Dermis microvascular lymphatic vessel endothelial cell (primary cell): ENCODE data around the gene ABCB11. TPM values are rescaled to one million over a fixed set of nuclear protein-coding genes. Genes with fewer than 3 reads are reported as not detected.

ENCODE experiments used
- DNase-seq, 2 donors: peaks; one replicate each; pipeline versions ENCODE4 v3.0.0 to v3.0.0-alpha.2; 2010; ENCODE audit warnings: low read depth in 2 of 2
- total RNA-seq: library from RNA; depleted of rRNA; stranded (reverse); fragments of >200 nt; gene quantifications from 2 replicates; pipeline ENCODE4 v1.2.1, GENCODE V29; 2014

The ABCB11 gene
- total RNA-seq, 1 donor from 2014 or later, result not detected

DNA sequence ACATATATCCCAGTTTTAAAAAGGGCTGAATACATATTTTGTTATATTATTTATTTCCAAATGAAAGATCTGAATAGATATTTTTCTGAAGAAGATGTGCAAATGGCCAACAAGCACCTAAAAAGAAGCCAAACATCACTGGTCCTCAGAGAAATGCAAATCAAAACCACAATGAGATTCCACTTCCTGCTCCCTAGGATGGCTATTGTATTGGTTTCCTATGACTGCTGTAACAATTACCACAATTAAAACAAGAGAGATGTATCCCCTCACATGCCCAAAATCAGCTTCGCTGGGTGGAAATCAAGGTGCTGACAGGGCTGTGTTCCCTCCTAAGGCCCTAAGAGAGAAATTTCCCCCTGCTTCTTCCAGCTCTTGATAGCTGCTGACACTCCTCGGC is 23.2 kb downstream of the ABCB11 start:
- DNase-seq, result no peak

GRCh38 chr2:169007356-169007755 is 23.8 kb downstream of the ABCB11 start:
- DNase-seq, result no peak

GRCh38 chr2:169006665-169007064 is 24.5 kb downstream of the ABCB11 start:
- DNase-seq, result no peak

GRCh38 chr2:169005994-169006393 is 25.1 kb downstream of the ABCB11 start:
- no peak for DNase-seq

GRCh38 chr2:169005080-169005598 is 26.0 kb downstream of the ABCB11 start:
- no peak for DNase-seq

GRCh38 chr2:169002161-169002738 is 28.9 kb downstream of the ABCB11 start:
- DNase-seq, result no peak

GRCh38 chr2:169001116-169001815 is 29.9 kb downstream of the ABCB11 start:
- DNase-seq, result peak in 1 of 2 donors; percentile 66

GRCh38 chr2:168999668-169000213 is 31.4 kb downstream of the ABCB11 start:
- DNase-seq, result no peak

DNA sequence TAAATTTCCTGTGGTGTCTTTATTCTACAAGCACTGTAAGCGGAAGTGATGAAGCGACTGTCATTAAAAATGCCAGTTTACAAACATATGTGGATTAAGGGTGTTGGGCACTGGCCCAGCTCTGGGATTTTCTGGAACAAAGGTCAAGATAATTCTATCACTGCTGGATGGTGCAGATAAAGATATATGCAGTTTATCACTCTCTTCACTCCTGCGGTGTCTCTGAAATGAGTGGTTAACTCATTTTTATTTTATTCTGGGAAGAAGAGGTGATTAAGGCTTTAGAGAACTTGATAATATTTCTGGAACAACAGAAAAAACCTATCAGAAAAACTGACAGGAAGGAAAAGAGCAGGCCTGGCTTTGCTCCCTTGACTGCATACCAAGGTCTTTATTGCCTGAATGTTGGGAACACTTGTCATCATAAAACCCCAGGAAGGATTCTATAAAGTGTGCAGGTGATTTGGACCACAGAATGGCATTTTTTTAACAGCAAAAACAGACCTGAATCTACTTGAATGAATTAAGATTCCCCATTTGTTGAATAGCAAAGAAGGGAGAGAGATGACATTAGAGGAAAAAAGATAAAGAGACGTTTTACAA is 32.4 kb downstream of the ABCB11 start:
- peak in 1 of 2 donors; percentile 34 for DNase-seq

- DNase-seq, result no peak
Observed at GRCh38 chr2:168997794-168998193, 33.3 kb downstream of the ABCB11 start.

GRCh38 chr2:168997118-168997521 is 34.0 kb downstream of the ABCB11 start:
- peak in 1 of 2 donors; percentile 30 for DNase-seq

GRCh38 chr2:168995744-168996143 is 35.4 kb downstream of the ABCB11 start:
- no peak for DNase-seq

- DNase-seq, result peak in 1 of 2 donors; percentile 38
Observed at GRCh38 chr2:168993538-168993937, 37.6 kb downstream of the ABCB11 start.

DNA sequence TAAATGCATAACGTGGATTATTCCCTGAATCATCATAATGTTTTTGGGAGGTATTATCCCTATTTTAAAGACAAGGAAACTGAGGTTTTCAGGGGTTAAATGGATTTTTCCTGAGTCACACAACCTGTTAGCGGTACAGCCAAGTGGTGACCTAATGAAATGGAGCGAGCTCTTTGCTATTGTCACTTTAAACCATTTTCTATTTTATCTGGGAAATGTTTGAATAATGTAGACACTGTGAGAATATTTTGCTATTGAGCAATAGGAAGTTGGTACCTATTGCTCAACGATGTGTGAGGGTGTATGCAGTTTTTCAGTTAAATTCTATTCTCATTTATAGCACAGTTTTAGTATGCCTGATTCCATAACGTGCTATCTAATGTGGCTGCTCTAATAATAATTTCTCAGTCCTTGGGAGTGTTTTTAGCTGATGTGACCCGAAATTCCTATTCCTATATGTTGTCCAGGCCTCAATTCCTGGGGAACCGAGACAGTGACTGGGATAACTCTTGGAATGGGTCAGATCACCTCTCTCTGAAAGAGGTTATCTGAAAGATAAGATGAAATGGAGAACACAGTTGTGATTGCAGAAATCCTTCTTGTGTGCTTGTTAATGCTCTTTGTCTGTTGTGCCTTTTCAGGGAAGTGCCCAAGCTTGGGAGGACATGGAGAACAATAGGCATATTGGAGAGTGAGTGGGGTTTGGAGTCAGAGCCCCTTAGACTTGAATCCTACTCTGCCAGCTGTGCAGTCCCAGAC is 38.4 kb downstream of the ABCB11 start:
- DNase-seq, result peak; percentile 57 to 58

DNA sequence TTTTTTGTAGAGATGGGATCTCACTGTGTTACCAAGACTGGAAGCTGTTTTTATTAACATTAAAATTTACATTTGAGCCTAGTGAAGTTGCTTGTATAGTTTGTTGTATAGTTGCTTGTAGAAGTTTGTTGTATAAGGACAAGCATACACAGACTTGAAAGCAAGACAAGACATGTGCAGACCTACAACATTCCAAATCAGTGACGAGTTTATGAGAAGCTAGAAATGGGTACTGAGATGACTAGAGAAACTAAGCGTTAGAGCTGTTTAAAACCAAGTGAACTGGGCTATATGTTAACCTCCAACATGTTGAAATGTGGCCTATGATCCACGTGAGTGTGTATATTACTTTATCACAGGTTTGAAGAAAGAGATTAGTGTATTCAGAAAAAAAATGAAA is 39.1 kb downstream of the ABCB11 start:
- no peak for DNase-seq

- DNase-seq, result no peak
Observed at GRCh38 chr2:168988755-168989154, 42.4 kb downstream of the ABCB11 start.

DNA sequence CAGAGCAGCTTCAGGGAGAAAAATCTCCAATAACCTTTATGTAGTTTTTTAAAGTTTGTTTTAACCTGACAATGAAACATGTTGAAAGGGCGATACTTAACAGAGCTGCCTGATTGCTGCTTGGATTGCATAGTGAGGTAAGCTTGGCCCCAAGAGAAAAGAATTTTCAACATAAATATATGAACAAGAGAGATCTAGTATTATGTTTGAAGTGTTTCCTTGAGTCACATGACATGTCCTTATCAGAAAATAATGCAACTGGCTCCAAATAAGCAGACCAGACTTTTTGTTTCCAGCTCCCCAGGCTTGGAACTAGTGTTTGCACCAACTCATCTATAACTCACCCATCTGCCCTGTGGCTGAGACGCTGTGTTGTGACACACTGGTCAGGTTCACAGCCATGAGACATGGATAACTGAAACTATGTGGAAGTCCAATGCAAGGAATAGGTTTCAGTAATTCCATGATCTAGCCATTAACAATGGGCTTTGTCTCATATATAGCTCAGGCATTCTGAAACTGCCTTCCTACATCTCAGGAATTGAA is 44.7 kb downstream of the ABCB11 start:
- DNase-seq, result no peak

DNA sequence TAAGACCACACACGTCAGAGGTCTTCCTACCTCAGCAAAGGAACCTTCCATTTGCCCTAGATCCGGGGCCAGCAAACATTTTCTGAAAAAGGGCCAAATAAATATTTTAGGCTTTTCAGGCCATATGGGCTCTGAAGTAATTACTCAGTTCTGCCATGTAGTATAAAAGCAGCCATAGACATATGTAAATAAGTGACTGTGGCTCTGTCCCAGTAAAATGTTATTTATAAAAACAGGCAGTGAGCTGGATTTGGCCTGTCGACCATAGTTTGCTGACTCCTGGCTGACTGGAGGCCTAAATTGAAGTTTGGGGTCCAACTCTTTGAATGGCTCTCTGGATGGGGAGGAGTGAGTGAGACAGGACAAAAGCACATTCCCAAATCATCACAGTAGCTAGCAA is 49.5 kb downstream of the ABCB11 start:
- no peak for DNase-seq

GRCh38 chr2:168978461-168978861 is 52.7 kb downstream of the ABCB11 start:
- no peak for DNase-seq

- DNase-seq, result no peak
Observed at GRCh38 chr2:168977608-168978007, 53.5 kb downstream of the ABCB11 start.

- DNase-seq, result no peak
Observed at GRCh38 chr2:168976034-168976654, 55.0 kb downstream of the ABCB11 start.
